ENCODE data around the gene SNX18.

GRCh38 chr5:54586336-54586735, 68.8 kb downstream of the SNX18 start:
- TF ChIP-seq SREBF1 (IDR thresholded peaks at IDR 0.05; ENCODE audit: low read length), result no peak
- TF ChIP-seq JUND (IDR thresholded peaks at IDR 0.05; ENCODE audit: low read depth, low read length), result no peak
- TF ChIP-seq SKIL (IDR thresholded peaks at IDR 0.05; ENCODE audit: low read depth, poor library complexity, severe bottlenecking), result no peak
- no peak for TF ChIP-seq ATF3 (IDR thresholded peaks at IDR 0.05; ENCODE audit: borderline replicate concordance, extremely low read depth, low read depth, low read length)
- no peak for TF ChIP-seq HDAC2 (IDR thresholded peaks at IDR 0.05)
- no peak for TF ChIP-seq CTCF (IDR thresholded peaks at IDR 0.05 in 2 of 3, conservative IDR thresholded peaks at IDR 0.05 in 1 of 3; ENCODE audit: control insufficient read depth in 2 of 3, extremely low read depth in 1 of 3, insufficient read depth in 1 of 3, low read depth in 3 of 3, low read length in 3 of 3)
- TF ChIP-seq ZNF687 (IDR thresholded peaks at IDR 0.05), result no peak
- TF ChIP-seq FOS (IDR thresholded peaks at IDR 0.05; ENCODE audit: borderline replicate concordance, extremely low read depth, insufficient read length), result no peak
- TF ChIP-seq POLR2A (IDR thresholded peaks at IDR 0.05; ENCODE audit: low read depth, low read length), result no peak
